Suppressor macrophage treated with lipopolysaccharide for 4 hours (primary cell): Measurements from ENCODE around the gene POLG.

ENCODE experiments used
- DNase-seq: peaks from one replicate; pipeline ENCODE4 v3.0.0-alpha.2; 2020

POLG gene

DNA sequence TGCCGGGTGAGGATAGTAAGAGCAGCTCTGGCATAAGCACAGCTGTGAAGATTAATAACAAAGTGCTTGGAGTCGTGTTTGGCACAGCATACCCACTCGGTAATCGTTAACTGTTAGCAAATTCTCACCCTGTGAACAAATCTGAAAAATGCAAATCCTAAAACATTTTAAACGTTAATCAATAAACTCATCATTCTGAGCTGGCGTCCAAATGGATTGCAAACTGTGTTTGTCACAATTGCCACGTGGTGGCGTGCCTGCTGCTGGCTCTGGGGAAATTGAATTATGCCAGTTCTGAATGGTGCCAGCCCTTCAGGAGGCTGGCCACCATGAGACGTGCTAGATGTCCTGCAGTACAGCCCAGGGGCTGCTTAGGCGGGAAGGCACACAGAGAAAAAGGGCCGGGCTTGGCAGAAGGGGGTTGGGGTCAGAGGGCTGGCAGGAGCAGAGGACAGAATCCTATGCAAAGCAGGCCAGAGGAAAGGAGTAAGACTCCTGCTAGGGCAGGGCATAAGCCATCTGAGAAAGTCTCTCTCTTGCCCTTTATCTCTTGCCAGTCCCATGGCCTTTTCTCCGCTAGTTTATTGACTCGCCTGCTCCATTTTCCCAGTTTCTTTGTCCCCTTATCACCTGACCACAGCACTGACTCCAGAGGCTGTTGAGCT is 22.1 kb upstream of the POLG start:
- peak; percentile 37 for DNase-seq

DNA sequence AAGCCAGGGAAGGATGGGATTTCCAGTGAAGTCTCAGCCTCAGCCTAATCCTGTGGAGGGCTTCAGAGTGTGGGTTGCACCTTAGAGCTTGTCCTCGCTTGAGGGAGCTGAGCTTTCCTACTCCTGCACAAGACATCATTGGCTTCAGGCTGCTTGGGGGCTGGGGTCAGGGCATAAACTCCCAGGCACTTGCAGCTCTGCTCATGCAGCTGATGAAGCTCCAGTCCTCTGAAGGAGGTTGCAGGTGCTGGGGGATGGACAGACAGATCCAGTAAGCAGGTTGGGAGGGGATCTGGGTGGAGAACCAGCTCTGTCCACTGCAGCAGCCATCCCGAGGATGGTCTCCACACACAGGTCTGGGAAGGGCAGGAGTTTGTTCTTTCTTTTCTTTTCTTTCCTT is 19.4 kb upstream of the POLG start:
- DNase-seq, result no peak

DNA sequence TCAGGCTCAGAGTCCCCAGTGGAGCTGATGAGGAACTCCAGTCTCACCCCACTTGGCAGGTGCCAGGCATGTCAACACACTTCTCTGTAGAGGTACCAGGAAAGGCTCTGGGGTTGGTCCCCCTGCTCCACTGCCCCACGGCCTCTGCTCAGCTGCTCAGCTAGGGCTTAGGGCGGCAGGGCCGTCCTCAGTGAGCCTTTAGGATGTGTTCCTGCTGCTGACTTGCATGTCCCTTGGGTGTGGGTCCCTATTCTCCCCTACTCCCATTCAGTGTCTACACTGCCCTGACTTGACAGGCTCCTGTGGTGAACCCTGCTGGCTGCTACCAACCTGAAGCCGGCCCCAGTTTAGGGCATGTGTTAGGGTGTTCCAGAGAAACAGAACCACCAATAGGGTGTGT is 17.9 kb upstream of the POLG start:
- DNase-seq, result no peak

DNA sequence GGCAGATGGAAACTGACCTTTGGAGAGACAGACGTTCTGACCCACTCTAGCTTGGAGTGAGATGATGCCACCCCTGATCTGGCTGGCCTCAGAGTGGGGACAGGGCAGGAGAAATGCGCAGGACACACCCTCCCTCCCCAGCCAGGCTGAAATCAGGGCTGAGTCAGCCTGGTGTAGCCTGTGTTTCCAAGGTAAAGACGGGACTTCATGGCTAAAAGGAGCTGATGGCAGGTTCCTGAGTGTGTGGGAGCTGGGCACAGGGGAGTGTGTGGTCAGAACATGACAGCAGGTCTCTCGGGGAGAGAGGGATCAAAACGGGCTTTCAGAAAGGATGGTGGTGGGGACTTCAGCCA is 14.6 kb upstream of the POLG start:
- no peak for DNase-seq

DNA sequence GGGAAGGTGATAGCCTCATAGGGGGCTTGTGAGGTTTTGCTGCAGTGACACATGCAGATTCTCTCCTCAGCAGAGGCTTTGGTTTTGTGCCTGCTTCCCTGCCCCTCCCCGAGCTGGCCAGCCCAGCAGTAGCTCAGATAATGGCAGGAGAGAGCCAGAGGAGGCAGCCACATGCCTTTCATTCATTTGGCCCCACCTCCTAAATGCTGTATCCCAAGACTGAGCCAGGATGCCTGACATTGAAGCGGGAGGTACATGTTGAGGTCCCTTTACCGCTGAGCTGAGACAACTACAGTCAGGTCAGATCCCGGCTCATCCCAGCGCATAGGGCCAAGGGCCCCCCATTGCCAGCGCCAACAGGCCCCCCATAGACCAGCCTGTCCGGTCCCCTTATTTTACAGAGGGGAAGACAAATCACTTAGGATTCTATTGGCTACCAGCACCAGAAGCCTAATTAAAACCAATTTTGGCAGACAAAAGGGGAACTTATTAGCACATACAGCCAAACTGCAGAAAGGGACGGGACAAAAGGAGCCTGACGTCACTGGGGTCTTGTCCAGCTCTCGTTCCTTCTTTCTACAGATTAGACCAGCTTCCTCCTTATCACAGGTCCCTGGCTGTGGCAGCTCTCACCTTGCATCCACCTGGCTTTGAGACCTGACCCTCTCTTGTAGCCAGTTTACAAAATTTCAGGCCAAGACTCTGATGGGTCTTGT is 12.1 kb upstream of the POLG start:
- no peak for DNase-seq

DNA sequence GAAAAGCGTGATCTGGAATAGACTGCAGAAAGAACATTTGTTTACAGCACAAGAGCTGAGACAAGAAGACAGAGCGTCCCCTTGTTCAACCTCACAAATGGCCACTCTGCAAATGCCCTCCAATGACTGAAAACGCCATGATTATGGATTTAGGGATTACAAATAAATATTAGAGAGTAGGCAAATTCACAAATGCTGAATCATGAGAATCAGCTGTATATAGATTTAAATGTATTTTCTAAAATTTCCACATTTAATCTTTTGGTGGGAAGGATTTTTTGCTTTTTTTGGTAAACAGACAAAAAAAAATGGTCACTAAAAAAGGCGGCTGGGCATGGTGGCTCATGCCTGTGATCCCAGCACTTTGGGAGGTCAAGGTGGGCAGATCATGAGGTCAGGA is 10.6 kb upstream of the POLG start:
- no peak for DNase-seq

DNA sequence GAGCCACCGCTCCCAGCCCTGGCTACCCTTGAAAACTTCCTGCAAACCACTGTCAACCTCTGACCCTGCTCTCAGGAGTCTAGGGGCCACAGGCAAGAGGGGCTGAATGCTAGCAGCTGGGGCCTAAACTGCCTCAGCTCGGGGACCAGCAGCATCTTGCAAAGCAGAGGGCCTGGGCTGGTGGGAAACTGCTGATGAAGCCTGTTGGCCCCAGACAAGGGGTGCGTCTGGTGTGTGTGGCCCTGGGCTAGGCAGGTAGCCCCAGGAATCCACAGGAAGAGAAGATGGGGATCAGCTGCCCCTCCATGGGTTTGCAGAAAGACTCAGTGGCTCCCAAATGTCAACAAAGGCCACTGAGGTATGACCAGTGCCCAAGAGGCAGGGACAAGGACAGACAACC is 8.2 kb upstream of the POLG start:
- DNase-seq, result no peak

DNA sequence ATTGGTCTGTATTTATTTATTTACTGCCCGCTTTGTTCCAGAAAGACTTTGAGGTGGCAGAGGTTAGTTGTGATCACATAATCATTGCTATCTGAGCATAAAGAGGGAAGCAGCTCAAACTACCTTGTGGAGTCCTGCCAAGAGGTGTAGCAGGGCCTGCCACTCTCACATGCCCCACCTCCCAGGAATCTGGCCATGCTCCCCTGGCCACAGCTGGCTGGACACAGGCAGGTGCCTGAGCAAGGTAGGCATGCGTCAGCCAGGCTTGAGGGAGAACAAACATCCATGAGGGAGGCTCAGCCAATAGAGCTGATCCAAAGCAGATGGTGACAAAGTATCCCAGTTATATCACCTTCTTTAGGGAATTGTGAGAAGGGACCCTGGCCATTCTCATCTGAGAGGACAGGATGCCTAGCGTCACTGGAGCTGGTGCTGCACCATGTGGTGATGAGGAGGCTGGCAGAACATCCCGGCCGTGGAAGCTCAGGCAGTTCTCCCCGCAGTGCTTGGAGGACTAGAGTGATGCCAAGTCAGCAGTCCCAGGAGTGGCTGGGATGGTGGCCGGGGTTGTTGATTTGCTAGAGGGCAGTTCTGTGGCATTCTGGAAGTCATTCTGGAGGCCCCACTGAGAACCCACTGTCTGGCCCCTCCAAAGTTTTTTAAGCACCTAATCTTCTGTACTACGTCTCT is 6.8 kb upstream of the POLG start:
- DNase-seq, result no peak

DNA sequence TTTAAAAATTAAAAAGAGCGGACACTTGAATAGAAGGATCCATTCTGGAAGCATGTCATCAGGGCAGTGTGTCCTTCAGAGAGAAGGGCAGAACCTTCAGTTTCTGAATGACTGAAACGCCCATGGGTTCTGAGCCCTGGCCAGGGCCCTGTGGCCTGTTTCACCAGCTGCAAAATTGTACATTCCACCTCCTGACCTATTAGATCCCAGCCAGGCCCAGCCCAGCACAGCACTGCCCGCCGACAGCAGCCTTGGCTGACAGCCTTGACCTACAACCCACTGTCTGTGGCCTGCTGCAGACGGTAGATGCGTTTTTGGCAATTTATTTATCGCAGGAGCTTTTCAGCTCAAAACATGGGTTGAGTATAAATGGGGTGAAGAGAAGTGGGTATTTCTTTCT is 5.9 kb upstream of the POLG start:
- DNase-seq, result no peak

DNA sequence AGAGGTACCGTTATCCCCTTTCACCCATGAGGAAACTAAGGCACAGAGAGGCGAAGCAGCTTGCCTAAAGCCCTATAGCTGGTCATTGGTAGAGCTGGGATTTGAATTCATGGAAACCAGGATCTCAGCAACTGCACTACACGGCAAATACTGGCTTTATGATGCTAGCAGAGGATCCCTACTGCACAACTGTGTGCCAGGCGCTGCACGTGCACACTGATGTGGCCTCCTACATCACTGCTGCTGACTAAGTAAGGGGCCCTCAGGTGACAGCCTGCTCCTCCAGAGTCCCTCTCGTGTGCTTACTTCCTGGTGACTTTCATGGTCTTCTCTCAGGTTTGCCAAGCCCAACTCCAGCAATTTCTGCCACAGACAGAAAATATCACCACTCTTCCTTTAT is 3.4 kb upstream of the POLG start:
- no peak for DNase-seq

DNA sequence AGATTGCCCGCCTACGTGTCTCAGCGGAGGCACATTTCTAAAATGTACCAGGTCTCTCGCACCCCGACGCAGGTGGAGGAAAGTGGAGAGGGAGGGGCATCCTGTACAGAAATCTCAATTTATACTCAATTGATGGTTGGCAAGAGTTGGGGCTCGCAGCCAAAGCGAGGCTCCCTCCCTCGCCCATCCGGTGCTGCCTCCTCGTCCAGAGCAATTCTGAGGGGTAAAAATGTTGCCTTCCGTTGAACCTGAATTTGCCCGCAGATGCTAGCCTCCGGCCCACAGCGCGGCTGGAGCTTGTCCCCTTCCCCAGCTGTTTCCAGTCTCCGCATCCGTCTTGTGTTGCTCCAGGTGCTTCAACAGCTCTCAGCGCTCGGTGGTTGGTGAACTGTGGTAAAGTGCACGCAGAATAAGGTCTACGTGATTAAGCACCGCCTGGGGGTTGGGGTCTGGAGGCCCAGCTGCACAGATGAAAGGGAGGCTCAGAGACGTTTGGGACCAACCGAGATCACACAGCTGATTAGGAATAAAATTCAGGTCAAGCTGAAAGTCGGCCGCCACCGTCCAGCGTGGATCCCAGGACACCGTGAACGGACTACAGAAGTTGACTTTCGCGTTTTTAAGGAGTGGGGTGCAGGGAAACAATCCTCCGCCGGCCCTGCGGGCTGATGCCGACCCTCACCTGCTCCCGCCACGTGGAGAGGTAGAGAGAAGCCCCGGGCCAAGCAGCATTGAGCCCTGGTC is 846 bp upstream of the POLG start:
- DNase-seq, result no peak

DNA sequence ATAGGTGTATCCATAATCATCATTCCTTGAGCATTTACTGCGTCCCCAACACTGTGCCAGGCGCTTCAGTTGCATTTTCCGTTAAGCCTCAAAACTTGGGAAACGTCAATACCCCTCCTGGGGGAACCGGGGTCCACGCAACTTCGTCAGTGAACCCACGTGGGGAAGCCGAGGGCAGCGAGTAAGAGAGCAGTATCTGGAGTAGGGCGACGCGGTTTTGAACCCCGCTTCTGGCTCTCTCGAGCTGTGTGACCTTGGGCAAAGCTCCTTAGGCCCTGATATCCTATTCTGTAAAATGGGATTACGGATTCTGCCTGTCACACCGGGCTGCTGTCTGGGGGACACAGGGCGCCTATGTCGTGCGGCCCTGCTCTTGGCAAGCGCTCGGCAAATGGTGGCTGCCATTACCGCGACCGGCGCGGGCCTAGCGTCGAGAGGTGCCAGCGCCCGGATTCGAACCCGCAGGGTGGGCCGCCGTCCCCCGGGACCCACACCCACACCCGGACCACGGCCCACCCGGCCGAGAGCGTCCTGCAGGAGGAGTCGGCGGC is 590 bp downstream of the POLG start:
- no peak for DNase-seq

DNA sequence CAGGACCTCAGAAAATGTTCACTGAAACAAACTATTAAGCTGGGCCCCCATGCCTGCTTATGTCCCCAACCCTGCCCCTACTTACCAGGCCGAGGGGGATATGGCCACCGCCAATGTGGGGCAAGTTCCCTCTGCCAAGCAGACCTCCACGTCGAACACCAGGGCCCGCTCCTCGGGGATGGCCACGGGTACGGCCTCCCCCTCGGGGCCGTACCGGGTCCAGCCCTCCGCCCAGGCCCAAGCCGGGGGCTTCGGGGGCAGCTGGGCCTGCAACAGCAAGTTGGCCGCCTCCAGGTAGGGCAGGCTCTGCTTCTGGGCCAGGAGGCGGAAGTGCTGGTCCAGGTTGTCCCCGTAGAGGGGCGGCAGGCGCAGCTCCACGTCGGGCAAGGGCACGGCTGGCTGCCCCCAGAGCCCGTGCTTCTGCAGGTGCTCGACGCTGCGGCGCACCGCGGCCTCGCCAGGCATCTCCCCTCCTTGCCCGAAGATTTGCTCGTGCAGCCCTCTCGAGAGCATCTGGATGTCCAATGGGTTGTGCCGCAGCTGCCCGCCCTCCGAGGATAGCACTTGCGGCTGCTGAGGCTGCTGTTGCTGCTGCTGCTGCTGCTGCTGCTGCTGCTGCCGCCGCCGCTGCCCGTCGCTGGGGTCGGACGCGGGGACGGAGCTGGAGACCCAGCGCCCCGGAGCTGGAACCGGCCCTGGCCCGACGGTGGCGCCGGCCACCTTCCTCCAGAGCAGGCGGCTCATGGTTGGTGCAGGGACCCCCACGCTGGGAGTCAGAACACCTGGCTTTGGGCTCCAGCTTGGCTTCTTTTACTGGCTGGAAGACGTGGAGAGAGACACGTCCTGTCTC is 1.4 kb downstream of the POLG start:
- DNase-seq, result no peak

DNA sequence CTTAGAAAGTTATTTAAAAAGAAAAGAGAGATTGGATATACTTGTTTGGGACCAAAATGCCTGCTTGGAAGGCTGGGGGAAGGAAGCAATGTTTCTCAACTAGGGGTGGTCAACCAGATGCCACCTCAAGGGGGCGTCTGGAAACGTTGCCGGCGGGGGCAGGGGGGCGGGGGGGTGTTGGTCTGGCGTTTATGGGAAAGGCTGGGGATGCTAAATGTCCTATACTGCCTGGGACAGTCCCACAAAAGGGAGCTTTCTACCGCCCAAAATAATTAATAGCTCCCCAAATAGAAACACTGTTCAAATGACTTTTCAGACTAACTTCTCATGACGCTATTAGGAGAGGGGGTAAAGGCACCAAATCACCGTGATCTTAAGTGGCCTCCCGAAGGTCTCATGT is 2.2 kb downstream of the POLG start:
- peak; percentile 20 for DNase-seq

DNA sequence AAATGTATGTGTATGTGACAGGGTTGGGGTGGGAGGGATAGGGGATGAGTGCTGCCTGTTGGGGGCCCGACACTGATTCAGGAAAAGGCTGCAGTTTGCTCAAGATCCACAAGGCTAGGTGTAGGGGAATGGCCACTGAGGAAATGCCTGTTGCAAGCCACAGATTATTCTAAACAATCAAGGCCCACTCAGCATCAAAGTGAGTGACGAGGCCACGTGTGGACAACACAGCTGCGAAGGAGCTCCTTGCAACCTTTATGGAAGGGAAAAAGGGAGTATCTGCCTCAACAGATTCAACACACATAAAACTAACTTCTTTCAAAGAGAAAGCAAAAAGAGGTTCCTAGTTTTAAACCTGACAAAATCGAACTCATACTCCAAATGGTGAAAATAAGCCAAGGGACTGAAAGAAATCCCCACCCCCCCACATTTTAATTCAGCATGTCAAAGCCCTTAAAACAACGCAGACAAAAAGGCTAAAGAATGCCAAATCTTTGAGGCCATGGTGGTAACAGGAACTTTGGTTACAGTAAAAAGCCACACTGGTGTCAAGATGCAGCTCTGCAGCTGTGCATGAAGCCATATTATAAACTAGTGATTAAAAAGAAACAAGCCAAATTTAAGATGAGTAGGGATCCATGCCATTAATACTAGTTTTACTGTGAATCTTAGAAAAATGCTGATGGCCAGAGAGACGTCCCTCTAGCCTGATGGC is 3.6 kb downstream of the POLG start:
- DNase-seq, result no peak

DNA sequence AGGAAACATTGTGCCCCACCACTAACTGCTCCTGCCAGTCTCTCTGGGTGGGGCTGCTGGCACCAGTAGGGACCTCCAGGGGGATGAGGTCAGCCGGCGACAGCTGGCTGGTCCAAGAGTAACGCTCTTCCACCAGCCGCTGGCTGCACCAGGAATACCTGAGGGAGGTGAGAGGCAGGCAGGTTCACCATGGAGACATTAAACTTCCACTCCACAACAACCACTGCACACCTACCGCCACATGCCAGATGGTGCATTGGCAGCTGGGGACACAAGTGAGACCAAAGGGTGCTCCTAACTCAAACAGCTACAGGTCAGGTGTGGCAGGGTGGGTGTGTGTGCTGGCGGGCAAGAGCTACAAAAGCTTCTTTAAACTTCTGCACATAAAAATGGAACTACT is 4.5 kb downstream of the POLG start:
- no peak for DNase-seq

DNA sequence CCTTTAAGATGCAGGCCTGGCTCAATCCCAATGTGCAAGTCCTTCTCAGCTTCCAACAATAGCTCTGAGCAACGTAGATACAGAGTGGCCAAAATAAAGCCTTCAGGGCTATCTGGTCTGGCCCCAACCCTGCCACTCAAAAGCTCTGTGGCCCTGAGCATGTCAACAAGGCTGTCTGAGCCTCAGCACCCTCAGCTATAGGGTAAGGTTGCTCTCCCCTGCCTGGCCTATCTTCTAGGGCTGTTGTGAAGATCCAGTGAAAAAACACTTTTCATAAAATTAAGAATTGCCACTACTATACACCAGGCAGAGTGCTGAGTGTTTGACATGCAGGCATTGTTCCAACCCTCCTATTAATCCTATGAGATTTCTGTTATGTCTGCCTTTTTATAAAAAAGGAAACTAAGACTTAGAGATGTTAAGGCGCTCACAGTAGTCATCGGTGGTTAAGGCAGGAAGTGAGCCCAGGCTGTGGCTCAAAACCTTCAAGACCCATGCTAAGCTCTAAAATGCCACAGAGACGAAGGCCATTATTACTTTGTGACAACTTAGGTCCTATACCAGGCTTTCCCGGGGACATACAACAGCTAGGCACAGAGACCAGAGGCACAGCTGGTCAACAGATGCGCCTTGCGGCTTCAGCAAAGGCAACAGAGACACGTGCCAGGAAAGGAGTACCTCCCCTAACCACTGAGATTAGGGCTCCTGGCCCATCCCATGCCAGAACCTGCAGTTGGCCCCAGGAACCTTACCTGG is 5.1 kb downstream of the POLG start:
- DNase-seq, result no peak

DNA sequence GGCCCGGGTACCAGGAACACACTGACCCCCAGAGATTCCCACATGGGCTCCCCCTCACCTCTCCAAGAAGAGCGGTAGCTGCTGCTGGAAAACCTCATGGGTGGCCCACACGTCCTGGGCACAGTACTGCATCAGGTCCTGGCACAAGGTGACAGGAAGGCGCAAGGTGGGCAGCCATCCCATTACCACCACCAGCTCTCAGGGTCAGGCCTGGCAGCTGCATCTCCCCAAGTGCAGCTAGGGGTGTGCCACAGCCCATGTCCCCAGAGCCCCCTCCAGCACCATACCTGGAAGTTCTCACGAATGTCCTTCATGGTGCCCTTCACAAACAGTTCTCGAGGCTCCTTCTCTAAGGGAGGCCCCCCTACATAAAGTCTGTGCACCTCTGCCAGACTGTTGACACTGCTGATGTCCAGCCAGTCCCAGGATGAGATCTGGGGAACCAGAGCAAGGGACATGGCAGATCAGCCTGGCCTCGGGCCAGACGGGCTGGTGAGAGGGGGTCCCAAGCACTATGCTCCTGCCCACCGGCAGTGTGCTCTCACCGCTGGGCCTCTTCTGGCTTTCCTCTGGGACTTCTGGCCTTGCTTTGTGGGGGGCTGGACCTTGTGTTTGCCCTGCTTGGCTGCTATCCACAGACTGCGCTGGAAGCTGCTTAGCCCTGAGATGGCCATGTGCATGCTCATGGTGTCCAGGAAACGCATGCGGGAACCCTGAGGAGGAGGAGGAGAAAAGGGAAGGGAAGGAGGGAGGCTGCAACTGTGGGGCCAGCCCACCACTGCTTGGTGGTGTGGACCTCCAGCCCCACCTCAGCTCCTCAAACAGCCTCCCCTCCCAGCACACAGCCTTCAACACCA is 6.0 kb downstream of the POLG start:
- no peak for DNase-seq

DNA sequence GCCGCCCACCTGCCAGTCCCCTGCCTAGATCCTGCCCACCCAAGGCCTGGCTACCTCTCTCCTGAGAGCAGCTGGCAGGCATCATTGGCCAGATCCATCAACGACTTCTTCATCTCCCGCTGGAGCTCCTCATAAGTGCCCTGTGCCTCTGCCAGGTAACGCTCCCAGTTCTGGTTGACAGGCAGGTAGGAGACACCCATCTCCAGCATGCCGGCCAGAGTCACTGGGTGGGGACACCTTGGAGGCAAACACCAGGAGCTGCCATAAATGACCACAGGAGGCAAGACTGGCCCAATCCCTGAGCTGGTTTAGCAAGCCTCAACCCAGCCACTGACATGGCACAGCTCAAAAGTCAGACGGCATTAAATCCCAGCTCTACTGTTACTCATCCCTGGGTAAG is 7.5 kb downstream of the POLG start:
- no peak for DNase-seq

DNA sequence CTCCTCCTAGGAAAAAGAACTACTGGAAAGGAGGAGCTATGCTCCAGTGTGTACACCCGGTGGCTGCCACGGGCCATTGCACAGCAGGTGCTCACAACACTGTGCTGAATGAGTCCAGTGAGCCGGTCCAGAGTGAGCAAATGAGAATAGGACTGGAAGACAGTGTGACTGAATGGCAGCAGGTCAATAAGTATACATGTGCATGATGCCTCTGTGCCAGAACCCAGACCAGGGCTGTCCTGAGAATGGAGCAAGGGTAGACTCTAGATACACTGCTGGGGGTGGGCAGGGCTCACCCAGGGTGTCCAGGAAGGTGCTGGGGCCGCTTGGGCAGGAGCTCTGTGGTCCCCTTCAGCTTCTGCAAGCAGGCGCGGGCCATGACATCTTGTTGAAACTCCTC is 8.3 kb downstream of the POLG start:
- no peak for DNase-seq
